Stimulated activated CD8-positive, alpha-beta memory T cell treated with anti-CD3 and anti-CD28 coated beads, Interleukin-15, amount 100 ng/mL, for 4 hours (primary cell): ENCODE measurements around the gene TBC1D2B.
"Not testable (repeated sequence)": the region's sequence is repeated elsewhere in the genome, so short reads cannot be mapped to it uniquely, and the experiment has no call there.

Source experiments
- DNase-seq, 2 donors: peaks; one replicate each; pipeline ENCODE4 v3.0.0-alpha.2; 2020; ENCODE audit warnings: low read depth in 2 of 2

The TBC1D2B gene

DNA sequence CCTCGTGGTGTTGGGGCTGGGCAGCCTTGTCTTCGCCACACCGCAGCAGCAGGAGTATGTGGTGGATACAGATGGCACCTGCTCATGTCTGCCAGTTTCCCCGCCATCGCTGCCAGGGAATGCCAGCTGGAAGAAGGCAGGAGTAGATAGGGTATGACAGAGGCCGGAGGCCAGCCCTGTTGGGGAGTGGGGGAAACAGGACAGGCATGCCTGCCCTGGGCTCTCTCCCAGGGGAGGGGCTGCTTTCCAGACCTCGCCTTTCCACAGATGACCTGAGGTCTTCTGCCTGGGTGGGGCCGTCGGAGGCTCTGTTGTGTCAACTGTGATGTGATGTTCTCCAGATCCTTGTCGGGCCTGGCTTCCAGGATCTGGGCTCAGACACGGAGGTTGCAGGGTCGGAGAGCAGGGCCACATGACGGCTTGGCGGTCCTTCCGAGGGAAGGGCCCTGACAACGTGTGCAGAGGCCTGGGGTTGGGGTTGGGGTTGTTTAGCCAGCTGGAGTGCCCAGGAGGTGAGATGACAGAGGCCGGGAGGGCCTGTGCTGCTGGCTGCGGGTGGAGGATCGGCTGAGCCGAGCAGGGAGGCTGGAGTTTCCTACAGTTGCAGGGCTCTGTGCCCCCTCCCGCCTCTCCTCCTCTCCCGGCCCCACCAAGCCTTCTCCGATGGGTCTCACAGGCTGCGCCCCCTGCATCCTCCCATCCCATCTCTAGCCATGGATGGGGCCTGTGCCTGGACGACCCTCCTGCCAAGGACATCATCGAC lies 102.0 kb downstream of the TBC1D2B start:
- DNase-seq = no peak

- no peak for DNase-seq
Measured at GRCh38 chr15:77974416-77975331, 102.8 kb downstream of the TBC1D2B start.

GRCh38 chr15:77974098-77974414 lies 103.5 kb downstream of the TBC1D2B start:
- DNase-seq = no peak

DNA sequence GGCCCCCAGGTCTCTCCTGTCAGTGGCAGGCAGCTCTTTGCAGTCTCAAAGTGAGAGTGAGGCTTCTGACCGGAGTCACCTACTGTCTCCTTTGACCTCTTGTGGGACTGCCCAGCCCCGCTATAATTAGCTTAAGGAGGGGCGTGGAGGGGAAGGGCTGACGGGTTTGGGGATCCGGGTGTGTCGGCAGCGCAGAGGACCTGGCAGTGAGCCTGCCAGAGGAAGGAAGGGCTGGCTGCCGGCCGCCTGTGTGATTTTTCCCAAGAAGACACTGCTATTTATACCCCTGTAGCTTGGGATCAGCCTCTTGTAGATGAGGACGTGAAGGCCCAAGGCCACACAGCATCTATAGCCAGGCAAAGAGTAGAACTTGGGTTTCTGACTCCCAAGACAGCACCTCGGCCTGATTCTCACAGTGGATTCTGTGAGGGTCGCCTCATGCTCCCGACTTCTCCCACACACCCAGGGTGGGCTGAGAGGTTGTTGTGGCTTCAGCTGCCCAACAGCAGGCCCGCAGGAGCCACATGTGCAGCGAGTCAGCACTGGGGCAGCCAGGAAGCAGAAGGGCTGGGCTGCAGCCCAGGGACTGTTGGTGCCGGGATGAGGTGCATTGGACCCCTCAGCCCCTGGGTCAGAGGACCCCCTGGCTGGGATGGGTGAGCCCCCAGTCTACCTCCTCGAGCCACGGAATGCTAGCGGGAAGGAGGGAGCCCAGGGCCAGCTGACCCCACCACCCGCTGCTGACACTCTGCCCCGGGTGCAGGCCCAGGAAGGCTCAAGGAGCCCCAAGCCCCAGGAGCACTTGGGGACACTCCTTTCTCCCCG lies 104.0 kb downstream of the TBC1D2B start:
- not testable (repeated sequence) for DNase-seq

DNA sequence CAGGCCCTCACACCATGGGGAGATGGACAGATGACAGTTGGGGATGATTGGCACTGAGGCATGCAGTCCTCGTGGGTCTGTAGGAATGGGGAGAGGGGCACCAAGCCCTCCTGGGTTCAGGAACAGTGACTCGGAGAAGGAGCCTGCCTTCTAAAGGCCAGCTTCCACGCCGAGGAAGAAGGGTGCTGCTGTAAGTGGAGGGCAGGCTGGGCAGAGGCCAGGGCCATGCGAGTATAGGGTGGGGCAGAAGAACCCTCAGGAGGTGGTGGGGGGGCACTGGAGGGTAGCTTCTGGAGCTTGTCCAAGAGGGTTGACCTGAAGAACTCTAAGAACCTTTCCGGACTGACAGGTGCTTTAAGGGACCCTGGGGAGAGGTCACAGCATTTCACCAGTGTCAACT lies 104.8 kb downstream of the TBC1D2B start:
- DNase-seq = not testable (repeated sequence)

- not testable (repeated sequence) for DNase-seq
Measured at GRCh38 chr15:77971875-77972274, 105.6 kb downstream of the TBC1D2B start.

DNA sequence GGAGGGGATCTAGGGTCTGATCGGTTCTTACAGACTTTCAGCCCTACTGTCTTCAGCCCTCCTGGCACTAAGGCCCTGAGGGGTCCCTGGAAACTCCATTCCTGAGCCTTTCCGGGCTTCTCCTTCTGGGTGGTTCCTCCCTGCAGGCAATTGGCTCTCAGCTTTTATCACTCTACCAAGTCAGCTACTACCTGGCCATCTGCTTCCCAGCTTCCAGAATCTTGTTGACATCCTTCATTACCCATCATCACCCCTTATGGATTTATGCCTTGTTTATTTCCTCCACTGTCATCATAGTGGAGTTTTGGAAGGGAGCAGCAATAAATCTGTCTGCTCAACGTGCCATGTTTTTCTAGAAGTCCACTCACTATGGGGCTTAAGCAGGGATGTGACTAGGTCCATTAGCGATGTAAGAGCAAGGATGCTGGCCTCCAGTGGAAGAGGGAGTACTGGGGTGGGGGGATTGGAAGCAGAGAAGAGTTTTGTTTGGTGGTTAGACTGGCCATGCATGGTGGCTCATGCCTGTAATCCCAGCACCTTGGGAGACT lies 106.6 kb downstream of the TBC1D2B start:
- DNase-seq = not testable (repeated sequence)

DNA sequence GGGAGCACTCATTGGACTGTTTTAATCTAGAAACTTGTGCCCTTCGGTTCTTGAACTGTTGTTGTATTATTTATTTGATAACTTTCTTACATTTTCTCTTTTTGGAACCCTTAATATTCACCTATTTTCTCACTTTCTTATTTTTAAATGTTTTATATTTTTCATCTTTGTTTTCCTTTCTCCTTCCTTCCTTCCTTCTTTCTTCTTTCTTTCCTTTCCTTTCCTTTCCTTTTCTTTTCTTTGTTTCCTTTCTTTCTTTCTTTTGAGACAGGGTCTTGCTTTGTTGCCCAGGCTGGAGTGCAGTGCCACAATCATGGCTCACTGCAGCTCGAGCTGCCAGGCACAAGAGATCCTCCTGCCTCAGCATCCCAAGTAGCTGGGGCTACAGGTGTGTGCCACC lies 108.5 kb downstream of the TBC1D2B start:
- no peak for DNase-seq

DNA sequence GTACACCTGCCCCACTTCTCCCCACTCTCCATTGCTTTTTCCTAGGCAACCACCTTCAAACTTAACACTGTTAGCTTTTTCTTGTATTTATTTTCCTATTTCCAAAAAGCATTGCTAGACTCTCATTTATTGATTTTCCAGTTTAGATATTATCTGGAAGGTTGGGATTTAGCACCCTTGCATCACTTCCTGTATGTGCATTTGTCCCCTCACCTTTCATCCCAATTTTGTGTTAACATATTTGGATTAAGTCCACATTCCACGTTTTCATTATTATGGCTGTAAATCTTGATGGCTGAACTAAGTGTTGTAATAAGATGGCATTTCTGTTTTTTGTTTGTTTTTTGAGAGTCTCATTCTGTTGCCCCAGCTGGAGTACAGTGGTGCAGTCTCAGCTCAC lies 109.7 kb downstream of the TBC1D2B start:
- DNase-seq = no peak

DNA sequence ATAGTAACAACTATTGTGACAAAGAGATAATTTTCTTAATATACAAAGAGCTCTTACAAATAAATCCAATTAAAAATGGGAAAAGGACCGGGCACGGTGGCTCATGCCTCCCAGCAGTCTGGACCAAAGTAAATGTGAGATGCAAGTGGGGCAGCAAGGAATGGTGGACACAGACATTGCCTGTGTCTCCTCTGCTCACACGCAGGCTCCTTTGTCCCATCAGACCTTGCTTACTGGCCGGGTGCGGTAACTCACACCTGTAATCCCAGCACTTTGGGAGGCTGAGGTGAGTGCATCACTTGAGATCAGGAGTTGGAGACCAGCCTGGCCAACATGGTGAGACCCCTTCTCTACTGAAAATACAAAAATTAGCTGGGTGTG lies 110.3 kb downstream of the TBC1D2B start:
- not testable (repeated sequence) for DNase-seq

DNA sequence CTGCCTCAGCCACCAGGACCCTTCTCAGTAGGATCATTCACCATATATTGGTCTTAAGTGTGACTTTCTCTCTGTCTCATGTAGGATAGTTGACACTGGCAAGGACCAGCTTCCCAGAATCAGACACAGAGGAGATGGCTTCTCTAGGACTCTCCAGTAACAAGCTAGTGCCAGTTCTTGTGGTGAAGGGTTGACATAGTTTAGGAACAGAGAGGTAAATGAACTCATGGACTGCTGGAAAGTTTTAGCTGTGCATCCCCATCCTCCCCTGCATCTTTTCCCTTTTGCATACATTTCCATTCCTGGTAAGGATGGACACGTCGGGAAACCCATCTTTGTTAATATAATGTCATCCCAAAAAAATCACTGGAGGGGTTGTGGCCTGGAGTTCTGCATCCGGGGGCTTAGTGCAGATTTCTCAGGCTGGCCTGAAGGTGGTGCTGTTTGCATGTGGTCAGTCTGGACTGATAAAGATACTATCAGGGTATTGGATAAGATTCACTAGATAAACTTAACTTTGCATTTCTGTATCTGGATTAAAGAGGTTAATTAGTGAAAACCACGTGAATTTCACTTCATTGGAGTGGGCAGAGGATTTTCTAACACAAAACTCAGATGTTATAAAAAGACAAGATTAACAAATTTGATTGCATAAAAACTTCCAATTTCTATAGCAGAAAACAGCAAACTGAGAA lies 110.8 kb downstream of the TBC1D2B start:
- peak in 1 of 2 donors; percentile 17 for DNase-seq

DNA sequence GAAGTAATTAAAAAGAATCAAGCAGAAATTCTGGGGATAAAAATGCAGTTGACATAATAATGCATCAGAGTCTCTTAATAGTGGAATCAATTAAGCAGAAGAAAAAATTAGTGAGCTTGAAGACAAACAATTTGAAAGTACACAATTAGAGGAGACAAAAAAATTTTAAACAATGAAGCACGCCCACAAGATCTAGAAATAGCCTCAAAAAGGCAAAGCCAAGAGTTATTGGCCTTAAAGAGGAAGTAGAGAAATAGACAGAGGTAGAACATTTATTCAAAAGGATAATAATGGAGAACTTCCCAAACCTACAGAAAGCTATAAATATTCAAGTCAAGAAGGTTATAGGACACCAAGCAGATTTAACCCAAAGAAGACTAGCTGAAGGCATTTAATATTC lies 113.3 kb downstream of the TBC1D2B start:
- DNase-seq = no peak

DNA sequence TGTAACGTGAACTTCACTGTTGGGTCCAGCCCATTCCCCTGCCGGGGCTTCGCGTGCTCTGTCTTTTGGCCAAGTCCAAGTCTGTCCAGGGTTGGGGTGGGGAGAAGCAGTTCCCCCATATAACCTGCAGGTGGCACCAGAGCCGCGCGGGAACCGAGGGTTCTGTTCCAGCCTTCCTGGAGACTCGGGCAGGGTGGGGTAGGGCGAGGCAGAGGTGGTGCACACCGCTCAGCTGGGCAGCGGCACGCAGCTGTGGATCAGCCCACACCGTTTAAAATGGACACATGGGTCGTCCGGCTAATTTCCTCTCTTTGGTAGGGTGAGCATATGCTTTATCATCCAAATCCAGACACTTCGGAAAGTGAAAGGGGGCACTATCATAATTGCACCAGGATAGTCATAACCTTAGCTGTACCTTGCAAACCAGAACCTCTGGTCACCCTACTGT lies 118.1 kb downstream of the TBC1D2B start:
- DNase-seq = peak; percentile 36 to 49

DNA sequence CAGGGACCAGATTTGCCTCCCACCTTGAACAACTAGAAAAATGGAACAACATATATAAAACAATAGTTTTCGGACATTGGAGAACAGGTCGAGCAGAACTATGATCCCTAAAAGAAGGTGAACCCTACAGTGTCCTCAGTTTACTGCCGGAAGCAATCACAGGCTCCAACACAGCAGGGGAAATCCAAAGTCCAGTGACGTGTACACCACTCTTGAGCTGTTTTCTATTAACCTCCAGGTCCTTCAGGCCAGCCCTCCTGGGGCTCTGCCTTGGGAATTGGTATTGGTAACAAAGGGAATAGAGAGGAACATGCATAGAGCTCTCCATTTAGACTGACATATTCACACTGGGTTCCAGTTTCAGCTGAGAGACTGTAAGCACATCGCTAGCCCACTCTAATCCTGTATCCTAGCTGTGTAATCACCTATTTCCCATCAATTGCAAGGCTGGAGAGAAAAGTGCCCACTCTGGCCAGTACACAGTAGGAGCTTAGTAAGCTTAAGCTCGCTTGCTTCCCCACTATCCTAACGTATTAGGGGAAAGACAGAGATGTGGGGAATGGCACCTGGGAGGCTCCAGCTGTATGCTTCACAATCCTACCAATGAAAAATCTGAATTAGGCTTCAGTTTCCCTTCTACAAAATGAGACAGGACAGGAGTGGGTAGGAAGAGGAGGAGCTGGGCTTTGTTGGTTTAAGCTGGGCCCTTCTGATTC lies 118.6 kb downstream of the TBC1D2B start:
- DNase-seq = not testable (repeated sequence)

DNA sequence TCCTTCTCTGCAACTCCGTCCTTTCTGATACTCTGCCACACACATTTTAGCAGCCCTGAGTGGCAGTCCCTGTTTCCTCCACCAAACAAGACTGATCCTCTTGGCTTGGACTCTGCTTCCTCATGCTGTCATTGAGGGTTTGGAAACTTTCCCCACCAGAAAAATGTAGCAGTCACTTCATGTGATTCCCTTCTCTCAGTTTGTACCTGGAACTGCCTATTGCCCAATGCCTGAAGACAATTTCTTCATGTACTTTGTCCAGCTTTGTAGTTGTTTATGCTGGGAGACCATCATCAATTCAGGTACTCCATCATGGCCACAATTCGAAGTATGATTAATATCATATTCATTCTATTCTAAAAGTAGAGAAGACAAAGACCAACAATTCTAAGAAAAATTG lies 119.5 kb downstream of the TBC1D2B start:
- not testable (repeated sequence) for DNase-seq

GRCh38 chr15:77953926-77954325 lies 123.6 kb downstream of the TBC1D2B start:
- not testable (repeated sequence) for DNase-seq

- not testable (repeated sequence) for DNase-seq
Measured at GRCh38 chr15:77952928-77953446, 124.5 kb downstream of the TBC1D2B start.

DNA sequence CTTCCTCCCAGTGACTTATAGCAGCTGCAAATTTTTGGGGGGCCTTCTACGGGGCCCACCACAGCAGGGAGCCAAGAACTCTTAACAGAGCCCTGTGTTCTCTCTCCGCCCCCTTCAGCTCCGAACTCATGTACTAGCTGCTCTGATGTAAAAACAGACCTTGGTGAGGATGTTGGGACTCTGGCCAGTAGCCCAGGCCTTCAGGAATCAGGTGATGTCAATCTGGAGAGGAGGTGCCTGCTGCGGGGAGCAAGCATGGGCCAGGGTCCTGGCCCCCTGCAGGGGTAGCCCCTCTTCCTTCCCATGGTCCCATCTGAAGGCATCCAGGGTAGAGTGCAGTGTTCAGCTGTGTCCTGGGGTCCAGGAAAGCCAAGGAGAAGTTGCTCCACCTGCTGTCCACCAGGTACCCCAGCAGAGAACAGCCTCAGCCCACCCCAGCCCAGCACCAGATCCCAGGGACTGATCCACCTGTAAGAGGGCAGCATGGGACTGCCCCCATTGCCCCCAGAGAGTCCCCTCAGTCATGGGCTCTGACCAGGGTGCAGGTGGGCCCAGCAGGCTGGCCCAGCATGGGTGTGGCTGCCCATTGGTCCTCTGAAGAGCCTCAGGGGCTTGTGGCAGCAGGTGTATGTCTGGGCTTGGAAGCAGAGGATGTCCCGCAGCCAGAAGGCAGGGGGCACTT lies 126.3 kb downstream of the TBC1D2B start:
- not testable (repeated sequence) for DNase-seq

DNA sequence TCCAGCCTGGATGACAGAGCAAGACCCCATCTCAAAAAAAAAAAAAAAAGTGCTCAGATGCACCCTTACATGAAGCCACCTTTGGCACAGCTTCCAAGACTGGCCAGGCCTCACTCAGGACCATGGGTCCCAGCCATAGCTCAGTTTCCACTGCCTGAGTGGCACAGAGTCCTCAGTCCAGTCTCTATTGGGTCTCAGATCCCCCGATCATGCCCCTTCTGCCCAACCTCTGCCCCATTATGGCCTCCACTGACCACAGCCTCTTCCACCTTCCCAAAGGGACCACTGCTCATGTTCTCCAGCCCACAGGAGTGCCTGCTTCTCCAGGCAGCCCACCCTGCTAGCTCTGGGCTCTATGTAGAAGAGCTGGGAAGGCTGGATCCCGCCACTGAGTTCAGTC lies 127.0 kb downstream of the TBC1D2B start:
- DNase-seq = not testable (repeated sequence)

DNA sequence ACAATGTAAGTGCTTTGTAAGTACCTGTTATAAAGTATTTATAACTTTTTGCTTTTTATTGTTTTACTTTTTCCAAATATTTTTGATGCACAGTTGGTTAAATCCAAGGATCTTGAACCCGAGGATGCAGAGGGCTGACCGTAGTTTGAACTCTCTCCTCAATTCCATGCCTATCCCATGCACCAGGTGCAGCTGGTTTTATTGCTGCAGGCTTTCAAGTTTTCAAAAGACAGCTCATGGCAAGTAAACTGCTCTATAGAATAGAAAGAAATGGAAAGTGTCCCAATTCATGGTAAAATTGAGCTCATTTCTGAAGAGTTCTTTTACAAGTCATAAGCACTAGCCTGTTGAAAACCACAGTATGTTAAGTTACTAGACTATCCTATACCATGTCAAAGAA lies 131.9 kb downstream of the TBC1D2B start:
- DNase-seq = no peak
